HL-60 (cell line): Measurements from ENCODE around the gene ADAMTS15.

ENCODE experiments used
- POLR2AphosphoS5 ChIP-seq: IDR thresholded peaks from 2 replicates; pipeline ENCODE4 v1.6.1; 2012; ENCODE audit warnings: low read depth
- TF ChIP-seq, protein P1 (sequence below): IDR thresholded peaks from one replicate; pipeline ENCODE4 v1.5.1; 2011; ENCODE audit warnings: low read length, control low read depth, inconsistent platforms; ENCODE audit not compliant: insufficient read depth

DNA sequence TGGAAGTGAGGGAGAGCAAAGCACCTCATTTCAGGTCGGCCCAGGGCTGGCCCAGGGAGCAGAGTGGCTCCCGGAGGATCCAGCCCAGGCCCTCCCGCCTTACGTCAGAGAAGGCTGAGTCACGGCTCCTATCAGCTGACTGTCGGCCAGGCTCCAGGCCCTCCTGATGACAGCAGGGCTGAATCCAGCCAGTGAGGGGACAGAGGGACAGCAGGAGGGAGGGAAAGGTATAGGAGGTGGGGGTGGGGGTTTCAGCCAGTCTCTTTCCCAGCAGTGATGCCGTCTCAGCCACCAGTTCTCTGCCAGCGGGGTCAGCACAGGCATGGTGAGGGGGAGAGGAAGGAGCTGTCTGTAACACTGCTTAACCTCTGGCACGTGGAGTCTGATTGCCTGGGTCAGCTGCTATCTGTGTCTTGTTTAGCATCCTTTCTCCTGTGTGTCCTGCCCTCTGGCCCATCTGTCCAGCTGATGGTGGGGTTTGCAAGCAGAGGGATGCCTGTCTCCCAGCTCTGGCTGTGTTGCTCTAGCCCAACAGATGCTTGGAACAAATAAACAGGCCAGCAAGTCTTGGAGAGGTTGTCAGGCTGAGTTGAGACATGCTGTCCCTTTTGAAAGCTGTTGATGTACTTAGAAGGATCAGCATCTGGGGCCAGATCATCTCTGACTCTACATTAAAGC, 74.0 kb downstream of the ADAMTS15 start:
- TF ChIP-seq, protein P1, sequence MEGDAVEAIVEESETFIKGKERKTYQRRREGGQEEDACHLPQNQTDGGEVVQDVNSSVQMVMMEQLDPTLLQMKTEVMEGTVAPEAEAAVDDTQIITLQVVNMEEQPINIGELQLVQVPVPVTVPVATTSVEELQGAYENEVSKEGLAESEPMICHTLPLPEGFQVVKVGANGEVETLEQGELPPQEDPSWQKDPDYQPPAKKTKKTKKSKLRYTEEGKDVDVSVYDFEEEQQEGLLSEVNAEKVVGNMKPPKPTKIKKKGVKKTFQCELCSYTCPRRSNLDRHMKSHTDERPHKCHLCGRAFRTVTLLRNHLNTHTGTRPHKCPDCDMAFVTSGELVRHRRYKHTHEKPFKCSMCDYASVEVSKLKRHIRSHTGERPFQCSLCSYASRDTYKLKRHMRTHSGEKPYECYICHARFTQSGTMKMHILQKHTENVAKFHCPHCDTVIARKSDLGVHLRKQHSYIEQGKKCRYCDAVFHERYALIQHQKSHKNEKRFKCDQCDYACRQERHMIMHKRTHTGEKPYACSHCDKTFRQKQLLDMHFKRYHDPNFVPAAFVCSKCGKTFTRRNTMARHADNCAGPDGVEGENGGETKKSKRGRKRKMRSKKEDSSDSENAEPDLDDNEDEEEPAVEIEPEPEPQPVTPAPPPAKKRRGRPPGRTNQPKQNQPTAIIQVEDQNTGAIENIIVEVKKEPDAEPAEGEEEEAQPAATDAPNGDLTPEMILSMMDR = no peak
- no peak for TF ChIP-seq POLR2AphosphoS5
